Esophagus (tissue), 2 donors: ENCODE results near the gene SUN5. TPM values are rescaled to one million over a fixed set of nuclear protein-coding genes. Genes with fewer than 3 reads are reported as not detected.

Experiments
- polyA plus RNA-seq, 2 donors: library from polyadenylated mRNA; stranded (reverse); fragments of 200-250 nt; gene quantifications; one replicate each; pipeline ENCODE4 v1.2.3, GENCODE V29; 2013
- donor health status: healthy with polysubstance abuse.
- donor health status: Bipolar disorder and iron deficiency.

Gene SUN5
- polyA plus RNA-seq, 2 donors: not detected

Other genes starting within 250 kb of the SUN5 start
- gene DNMT3B, start 242.0 kb downstream of the SUN5 start, polyA plus RNA-seq: under 1 TPM; 0.46 to 0.96 TPM
- 10 to 100 TPM; 13.9 to 38.9 TPM for gene MAPRE1, start 184.5 kb downstream of the SUN5 start, polyA plus RNA-seq
- gene EFCAB8, start 145.5 kb downstream of the SUN5 start, polyA plus RNA-seq: under 1 TPM; 0.11 to 0.28 TPM
- gene BPIFB2, start 3.3 kb upstream of the SUN5 start, polyA plus RNA-seq: under 1 TPM; 0.08 to 0.85 TPM
- not detected for gene BPIFB6, start 27.2 kb upstream of the SUN5 start, polyA plus RNA-seq
- not detected for gene BPIFB3, start 49.5 kb upstream of the SUN5 start, polyA plus RNA-seq
- not detected for gene BPIFB4, start 75.2 kb upstream of the SUN5 start, polyA plus RNA-seq
- not detected for gene BPIFA2, start 163.7 kb upstream of the SUN5 start, polyA plus RNA-seq
- not detected for gene BPIFA3, start 212.9 kb upstream of the SUN5 start, polyA plus RNA-seq
- not detected for gene BPIFA1, start 231.6 kb upstream of the SUN5 start, polyA plus RNA-seq